ENCODE measurements around the gene CYREN. TPM values are rescaled to one million over a fixed set of nuclear protein-coding genes. Genes with fewer than 3 reads are reported as not detected.

The CYREN gene
- total RNA-seq, 1 donor from 2014 or later, result 26.9 TPM

- Histone ChIP-seq H3K9ac (no peak overlapping the region), H3K79me2 (ENCODE audit: low read depth) (no peaks in the 10 kb centered on the region), H3K4me1 (no peaks in the 10 kb centered on the region), H3K4me3 (no peak overlapping the region), H2AFZ (replicated peaks) (no peak overlapping the region), H3K4me2 (no peak overlapping the region), H3K27me3 (no peaks in the 10 kb centered on the region), H3F3A (ENCODE audit: low read depth) (no peaks in the 10 kb centered on the region), H3K27ac (no peak overlapping the region), H4K20me1 (ENCODE audit: low read depth) (no peaks in the 10 kb centered on the region), H3K9me3 (ENCODE audit: low read depth) (no peaks in the 10 kb centered on the region), H3K36me3 (no peaks in the 10 kb centered on the region)
- Mint-ChIP-seq H3K9me3 (no peaks in the 10 kb centered on the region), H3K36me3 (peaks cover 15% of the 10 kb centered on the region), H3K4me3 (no peak overlapping the region), H3K4me1 (no peaks in the 10 kb centered on the region), H3K27me3 (ENCODE audit: insufficient read depth, low read depth) (no peaks in the 10 kb centered on the region), H3K27ac (no peak overlapping the region)
- TF ChIP-seq CTCF (IDR thresholded peaks at IDR 0.05), result no peak
- no peak for TF ChIP-seq EZH2phosphoT487 (IDR thresholded peaks at IDR 0.05)
- no peak for TF ChIP-seq EZH2 (IDR thresholded peaks at IDR 0.05)
- DNase-seq (ENCODE audit: low spot score), result no peak
Measured at GRCh38 chr7:135200821-135201331, 30.4 kb upstream of the CYREN start.

- Histone ChIP-seq H3K4me2 (no peak overlapping the region), H3K36me3 (no peaks in the 10 kb centered on the region), H3K9me3 (ENCODE audit: low read depth) (no peaks in the 10 kb centered on the region), H3K79me2 (ENCODE audit: low read depth) (no peaks in the 10 kb centered on the region), H3K9ac (no peak overlapping the region), H4K20me1 (ENCODE audit: low read depth) (no peaks in the 10 kb centered on the region), H3K4me1 (no peaks in the 10 kb centered on the region), H3K27ac (no peak overlapping the region), H3K27me3 (no peaks in the 10 kb centered on the region), H3K4me3 (no peak overlapping the region), H2AFZ (replicated peaks) (no peak overlapping the region), H3F3A (ENCODE audit: low read depth) (no peaks in the 10 kb centered on the region)
- Mint-ChIP-seq H3K4me3 (no peak overlapping the region), H3K9me3 (no peaks in the 10 kb centered on the region), H3K4me1 (peaks cover under 1% of the 10 kb centered on the region), H3K36me3 (peaks cover 14% of the 10 kb centered on the region), H3K27me3 (ENCODE audit: insufficient read depth, low read depth) (no peaks in the 10 kb centered on the region), H3K27ac (no peak overlapping the region)
- no peak for DNase-seq (ENCODE audit: low spot score)
- TF ChIP-seq EZH2phosphoT487 (IDR thresholded peaks at IDR 0.05) (no peak), CTCF (IDR thresholded peaks at IDR 0.05) (no peak), EZH2 (IDR thresholded peaks at IDR 0.05) (no peak)
Measured at GRCh38 chr7:135199439-135199838, 28.9 kb upstream of the CYREN start.

- Histone ChIP-seq H3K9me3 (ENCODE audit: low read depth) (no peaks in the 10 kb centered on the region), H3K27me3 (no peaks in the 10 kb centered on the region), H3K4me3 (no peak overlapping the region), H2AFZ (replicated peaks) (no peak overlapping the region), H3K4me1 (no peaks in the 10 kb centered on the region), H4K20me1 (ENCODE audit: low read depth) (no peaks in the 10 kb centered on the region), H3K27ac (no peak overlapping the region), H3K4me2 (no peak overlapping the region), H3K9ac (no peak overlapping the region), H3K79me2 (ENCODE audit: low read depth) (no peaks in the 10 kb centered on the region), H3F3A (ENCODE audit: low read depth) (no peaks in the 10 kb centered on the region), H3K36me3 (no peaks in the 10 kb centered on the region)
- peaks cover 11% of the 10 kb centered on the region for H3K4me1 Mint-ChIP-seq
- no peaks in the 10 kb centered on the region for H3K9me3 Mint-ChIP-seq
- peaks cover 2% of the 10 kb centered on the region for H3K27me3 Mint-ChIP-seq (ENCODE audit: insufficient read depth, low read depth)
- no peak for DNase-seq (ENCODE audit: low spot score)
- H3K27ac Mint-ChIP-seq, result no peak overlapping the region
- H3K36me3 Mint-ChIP-seq, result peaks cover 22% of the 10 kb centered on the region
- H3K4me3 Mint-ChIP-seq, result no peak overlapping the region
- TF ChIP-seq EZH2phosphoT487 (IDR thresholded peaks at IDR 0.05) (no peak), CTCF (IDR thresholded peaks at IDR 0.05) (no peak), EZH2 (IDR thresholded peaks at IDR 0.05) (no peak)
Measured at GRCh38 chr7:135197906-135198655, 27.6 kb upstream of the CYREN start.

All from neural progenitor cell (in vitro differentiated cells).